ENCODE data around the gene PRTN3. TPM values are rescaled to one million over a fixed set of nuclear protein-coding genes. Genes with fewer than 3 reads are reported as not detected.
A peak's percentile ranks its signal among the peaks of the same experiment; 100 is the strongest.

PRTN3 gene
- total and polyA plus RNA-seq, 3 experiments from 2014 or later = not detected

DNA sequence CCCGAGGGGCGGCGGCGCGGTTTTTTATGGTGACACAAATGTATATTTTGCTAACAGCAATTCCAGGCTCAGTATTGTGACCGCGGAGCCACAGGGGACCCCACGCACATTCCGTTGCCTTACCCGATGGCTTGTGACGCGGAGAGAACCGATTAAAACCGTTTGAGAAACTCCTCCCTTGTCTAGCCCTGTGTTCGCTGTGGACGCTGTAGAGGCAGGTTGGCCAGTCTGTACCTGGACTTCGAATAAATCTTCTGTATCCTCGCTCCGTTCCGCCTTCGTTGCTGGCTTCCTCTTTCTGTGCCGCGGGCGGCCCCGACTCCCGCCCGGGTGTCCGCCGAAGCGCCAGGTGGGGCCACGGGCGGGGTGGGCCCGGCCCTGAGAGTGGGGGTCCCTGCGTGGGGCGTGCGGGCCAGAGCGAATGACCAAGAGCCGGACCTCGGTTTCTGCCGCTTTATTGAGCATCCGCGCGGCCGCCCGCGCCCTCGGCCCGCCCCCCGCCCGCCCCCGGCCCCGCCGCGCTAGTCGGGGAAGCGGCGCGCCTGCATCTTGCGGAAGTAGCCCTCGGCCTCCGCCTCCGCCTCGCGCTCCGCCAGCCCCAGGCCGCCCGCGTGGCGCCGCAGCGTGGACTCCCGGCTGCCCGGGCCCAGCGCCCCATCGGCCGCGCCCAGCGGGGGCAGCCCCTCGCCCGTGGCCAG is 28.6 kb upstream of the PRTN3 start:
- no peaks in the 10 kb centered on the region for H3K4me1 ChIP-seq (ENCODE audit: insufficient read depth, low read length)
- Mint-ChIP-seq H3K4me3 (peak overlapping the region in 1 of 7 donors; percentile 32), H3K27ac (no peak overlapping the region), H3K36me3 (peaks cover 7 to 57% (median 11%) of the 10 kb centered on the region in 3 donors), H3K27me3 (peaks cover 0 to 8% of the 10 kb centered on the region in 2 donors), H3K9me3 (no peaks in the 10 kb centered on the region), H3K4me1 (peaks cover 7 to 8% (median 7%) of the 10 kb centered on the region in 3 donors)
- H3K27ac ChIP-seq (ENCODE audit: low read depth, low read length) = no peak overlapping the region
- no peak for DNase-seq
- POLR2A ChIA-PET = no interaction called here
- no peak overlapping the region for H3K4me3 ChIP-seq (ENCODE audit: low read length)
- CTCF ChIA-PET = no interaction called here
- H3K27me3 ChIP-seq (ENCODE audit: insufficient read depth, low read length, poor library complexity, severe bottlenecking) = no peaks in the 10 kb centered on the region
- peaks cover 25% of the 10 kb centered on the region for H3K36me3 ChIP-seq (ENCODE audit: insufficient read depth, low read length)
- no peaks in the 10 kb centered on the region for H3K9me3 ChIP-seq (ENCODE audit: low read length)

- H3K9me3 ChIP-seq (ENCODE audit: low read length) = no peaks in the 10 kb centered on the region
- ChIA-PET POLR2A (interaction anchor here (0.7 kb wide), 1 partner anchor 632 kb away, joined by 4 read pairs; no protein-coding TSS in a partner anchor), CTCF (no interaction called here)
- H3K27ac ChIP-seq (ENCODE audit: low read depth, low read length) = no peak overlapping the region
- peaks cover 1 to 2% (median 1%) of the 10 kb centered on the region in 3 donors for H3K4me1 Mint-ChIP-seq
- H3K9me3 Mint-ChIP-seq = no peaks in the 10 kb centered on the region
- peaks cover 19% of the 10 kb centered on the region for H3K36me3 ChIP-seq (ENCODE audit: insufficient read depth, low read length)
- no peak for DNase-seq
- peaks cover 0 to 2% of the 10 kb centered on the region in 2 donors for H3K27me3 Mint-ChIP-seq
- H3K27me3 ChIP-seq (ENCODE audit: insufficient read depth, low read length, poor library complexity, severe bottlenecking) = no peaks in the 10 kb centered on the region
- H3K27ac Mint-ChIP-seq = no peak overlapping the region
- no peak overlapping the region for H3K4me3 Mint-ChIP-seq
- H3K36me3 Mint-ChIP-seq = peaks cover 3 to 52% (median 5%) of the 10 kb centered on the region in 3 donors
- no peak overlapping the region for H3K4me3 ChIP-seq (ENCODE audit: low read length)
- no peaks in the 10 kb centered on the region for H3K4me1 ChIP-seq (ENCODE audit: insufficient read depth, low read length)
Measured at GRCh38 chr19:812747-813218, 28.0 kb upstream of the PRTN3 start.

- H3K27ac ChIP-seq (ENCODE audit: low read depth, low read length) = no peak overlapping the region
- POLR2A ChIA-PET = interaction anchor here (0.7 kb wide), 1 partner anchor 631 kb away, joined by 4 read pairs; no protein-coding TSS in a partner anchor
- peaks cover 15% of the 10 kb centered on the region for H3K36me3 ChIP-seq (ENCODE audit: insufficient read depth, low read length)
- H3K9me3 Mint-ChIP-seq = no peaks in the 10 kb centered on the region
- H3K4me1 ChIP-seq (ENCODE audit: insufficient read depth, low read length) = no peaks in the 10 kb centered on the region
- no peak overlapping the region for H3K4me3 ChIP-seq (ENCODE audit: low read length)
- DNase-seq = no peak
- CTCF ChIA-PET = no interaction called here
- H3K27me3 ChIP-seq (ENCODE audit: insufficient read depth, low read length, poor library complexity, severe bottlenecking) = no peaks in the 10 kb centered on the region
- peaks cover 3 to 47% (median 4%) of the 10 kb centered on the region in 3 donors for H3K36me3 Mint-ChIP-seq
- no peaks in the 10 kb centered on the region for H3K27me3 Mint-ChIP-seq
- H3K9me3 ChIP-seq (ENCODE audit: low read length) = no peaks in the 10 kb centered on the region
- no peak overlapping the region for H3K4me3 Mint-ChIP-seq
- H3K27ac Mint-ChIP-seq = peak overlapping the region in 2 of 8 donors; percentile 17 to 27
- no peaks in the 10 kb centered on the region for H3K4me1 Mint-ChIP-seq
Measured at GRCh38 chr19:813219-814151, 27.3 kb upstream of the PRTN3 start.

DNA sequence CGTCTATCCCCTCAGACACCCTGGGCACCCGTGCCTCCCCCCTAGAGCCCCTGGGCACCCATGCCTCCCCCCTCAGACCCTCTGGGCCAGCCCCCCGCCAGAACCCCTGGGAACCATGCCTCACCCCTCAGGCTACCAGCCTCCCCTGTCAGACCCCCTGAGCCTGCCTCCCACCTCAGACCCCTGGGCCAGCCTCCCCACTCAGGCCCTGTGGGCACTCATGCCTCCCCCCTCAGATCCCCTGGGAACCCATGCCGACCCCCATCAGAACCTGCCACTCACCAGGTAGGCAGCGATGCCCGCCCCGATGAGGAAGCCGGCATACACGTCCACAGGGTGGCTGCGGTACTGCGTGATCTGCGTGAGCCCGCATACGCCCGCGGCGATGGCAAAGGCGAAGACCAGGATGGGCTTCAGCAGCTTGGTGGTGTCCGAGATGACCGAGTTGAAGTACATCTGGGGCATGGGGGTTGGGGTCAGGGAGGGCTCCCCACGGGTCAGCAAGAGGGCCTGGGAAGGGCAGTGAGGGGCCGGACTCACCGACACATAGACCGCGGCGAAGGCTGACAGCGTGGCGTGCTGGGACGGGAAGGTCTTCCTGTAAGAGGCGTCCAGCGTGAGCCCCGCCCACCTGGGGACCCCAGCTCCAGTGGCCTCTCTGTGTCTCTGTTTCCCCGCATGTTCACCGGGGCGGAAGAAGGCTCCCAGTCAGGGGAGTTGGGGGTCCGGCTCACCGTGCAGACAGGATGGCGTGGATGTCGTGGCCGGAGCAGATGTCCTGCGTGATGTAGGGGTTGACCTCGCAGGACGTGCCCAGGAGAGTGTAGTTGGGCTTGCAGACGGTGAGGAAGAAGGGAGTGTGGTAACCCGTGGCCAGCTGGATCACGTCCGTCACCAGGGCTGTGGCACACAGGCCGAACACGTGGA is 26.4 kb upstream of the PRTN3 start:
- Mint-ChIP-seq H3K4me1 (no peaks in the 10 kb centered on the region), H3K9me3 (no peaks in the 10 kb centered on the region), H3K36me3 (peaks cover 3 to 41% (median 4%) of the 10 kb centered on the region in 3 donors), H3K27ac (peak overlapping the region in 4 of 8 donors; percentile 27 to 72 (median 44)), H3K27me3 (no peaks in the 10 kb centered on the region), H3K4me3 (peak overlapping the region in 2 of 7 donors; percentile 23 to 31)
- CTCF ChIA-PET = no interaction called here
- H3K36me3 ChIP-seq (ENCODE audit: insufficient read depth, low read length) = peaks cover 15% of the 10 kb centered on the region
- no peak for DNase-seq
- H3K27me3 ChIP-seq (ENCODE audit: insufficient read depth, low read length, poor library complexity, severe bottlenecking) = no peaks in the 10 kb centered on the region
- no peaks in the 10 kb centered on the region for H3K9me3 ChIP-seq (ENCODE audit: low read length)
- H3K4me1 ChIP-seq (ENCODE audit: insufficient read depth, low read length) = no peaks in the 10 kb centered on the region
- H3K4me3 ChIP-seq (ENCODE audit: low read length) = no peak overlapping the region
- H3K27ac ChIP-seq (ENCODE audit: low read depth, low read length) = no peak overlapping the region
- POLR2A ChIA-PET = no interaction called here

GRCh38 chr19:815079-815774 is 25.6 kb upstream of the PRTN3 start:
- H3K4me3 Mint-ChIP-seq = peak overlapping the region in 1 of 7 donors; percentile 54
- Histone ChIP-seq H3K27me3 (ENCODE audit: insufficient read depth, low read length, poor library complexity, severe bottlenecking) (no peaks in the 10 kb centered on the region), H3K36me3 (ENCODE audit: insufficient read depth, low read length) (peaks cover 7% of the 10 kb centered on the region), H3K9me3 (ENCODE audit: low read length) (no peaks in the 10 kb centered on the region), H3K27ac (ENCODE audit: low read depth, low read length) (no peak overlapping the region), H3K4me3 (ENCODE audit: low read length) (no peak overlapping the region), H3K4me1 (ENCODE audit: insufficient read depth, low read length) (no peaks in the 10 kb centered on the region)
- H3K4me1 Mint-ChIP-seq = no peaks in the 10 kb centered on the region
- peaks cover 0 to 2% of the 10 kb centered on the region in 2 donors for H3K27me3 Mint-ChIP-seq
- no peaks in the 10 kb centered on the region for H3K9me3 Mint-ChIP-seq
- no peak for DNase-seq
- POLR2A ChIA-PET = no interaction called here
- H3K27ac Mint-ChIP-seq = peak overlapping the region in 2 of 8 donors; percentile 60 to 72
- H3K36me3 Mint-ChIP-seq = peaks cover 0 to 33% (median 4%) of the 10 kb centered on the region in 3 donors
- CTCF ChIA-PET = no interaction called here

DNA sequence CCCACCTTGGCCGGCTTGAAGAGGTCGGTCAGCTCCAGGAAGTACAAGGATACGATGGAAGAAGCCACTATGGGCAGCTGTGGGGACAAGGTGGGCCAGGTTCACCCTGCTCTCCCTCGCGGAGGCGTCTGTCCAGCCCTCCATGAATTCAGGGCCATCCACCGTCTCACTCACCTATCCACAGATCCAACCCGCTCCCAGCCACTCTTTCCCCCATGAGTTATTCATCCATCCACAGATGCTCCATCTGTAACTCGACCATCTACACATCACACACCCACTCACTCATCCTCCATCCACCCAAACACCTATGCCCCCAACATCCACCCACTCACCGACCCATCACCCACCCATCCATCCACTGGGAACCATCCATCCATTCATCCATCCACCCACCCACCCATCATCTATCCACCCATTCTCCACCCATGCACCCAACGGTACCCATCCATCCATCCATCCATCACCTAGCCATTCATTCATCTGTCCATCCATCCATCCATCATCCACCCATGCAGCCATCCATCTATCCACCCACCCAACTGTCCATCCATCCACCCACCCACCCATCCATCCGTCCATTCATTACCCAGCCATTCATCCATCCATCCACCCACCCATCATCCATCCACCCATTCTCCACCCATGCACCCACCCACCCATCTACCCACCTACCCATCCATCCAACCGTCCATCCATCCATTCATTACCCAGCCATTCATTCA is 24.9 kb upstream of the PRTN3 start:
- peak overlapping the region in 2 of 8 donors; percentile 60 to 68 for H3K27ac Mint-ChIP-seq

GRCh38 chr19:816500-816857 is 24.3 kb upstream of the PRTN3 start:
- no peak overlapping the region for H3K4me3 ChIP-seq (ENCODE audit: low read length)
- H3K27me3 Mint-ChIP-seq = peaks cover 0 to 2% of the 10 kb centered on the region in 2 donors
- no peaks in the 10 kb centered on the region for H3K4me1 ChIP-seq (ENCODE audit: insufficient read depth, low read length)
- peak overlapping the region in 2 of 7 donors; percentile 19 to 54 for H3K4me3 Mint-ChIP-seq
- H3K36me3 ChIP-seq (ENCODE audit: insufficient read depth, low read length) = no peaks in the 10 kb centered on the region
- DNase-seq = no peak
- H3K27ac Mint-ChIP-seq = peak overlapping the region in 1 of 8 donors; percentile 60
- H3K27ac ChIP-seq (ENCODE audit: low read depth, low read length) = no peak overlapping the region
- no peaks in the 10 kb centered on the region for H3K27me3 ChIP-seq (ENCODE audit: insufficient read depth, low read length, poor library complexity, severe bottlenecking)
- POLR2A ChIA-PET = no interaction called here
- H3K9me3 Mint-ChIP-seq = no peaks in the 10 kb centered on the region
- no peaks in the 10 kb centered on the region for H3K9me3 ChIP-seq (ENCODE audit: low read length)
- H3K4me1 Mint-ChIP-seq = no peaks in the 10 kb centered on the region
- peaks cover 0 to 23% (median 4%) of the 10 kb centered on the region in 3 donors for H3K36me3 Mint-ChIP-seq
- CTCF ChIA-PET = no interaction called here

More for the DNA sequence above, 24.9 kb upstream of the PRTN3 start:
- no peaks in the 10 kb centered on the region for H3K27me3 ChIP-seq (ENCODE audit: insufficient read depth, low read length, poor library complexity, severe bottlenecking)
- H3K4me3 ChIP-seq (ENCODE audit: low read length) = no peak overlapping the region
- no peaks in the 10 kb centered on the region for H3K9me3 ChIP-seq (ENCODE audit: low read length)
- POLR2A ChIA-PET = no interaction called here
- H3K4me3 Mint-ChIP-seq = peak overlapping the region in 1 of 7 donors; percentile 54
- H3K36me3 Mint-ChIP-seq = peaks cover 0 to 27% (median 4%) of the 10 kb centered on the region in 3 donors
- CTCF ChIA-PET = no interaction called here
- peaks cover 0 to 2% of the 10 kb centered on the region in 2 donors for H3K27me3 Mint-ChIP-seq
- H3K36me3 ChIP-seq (ENCODE audit: insufficient read depth, low read length) = no peaks in the 10 kb centered on the region
- H3K27ac ChIP-seq (ENCODE audit: low read depth, low read length) = no peak overlapping the region
- no peaks in the 10 kb centered on the region for H3K4me1 Mint-ChIP-seq
- no peak for DNase-seq
- H3K4me1 ChIP-seq (ENCODE audit: insufficient read depth, low read length) = no peaks in the 10 kb centered on the region
- H3K9me3 Mint-ChIP-seq = no peaks in the 10 kb centered on the region

All from CD8-positive, alpha-beta memory T cell (primary cell).